Activated CD4-positive, alpha-beta T cell treated with anti-CD3 and anti-CD28 coated beads, Interleukin-2, Interleukin-4, amounts not matched to agents 100 ng/mL and 50 ng/mL, durations not matched to agents 16 hours and 8 hours (primary cell): ENCODE measurements around the gene PPT1.
"Not testable (repeated sequence)": the region's sequence is repeated elsewhere in the genome, so short reads cannot be mapped to it uniquely, and the experiment has no call there.

ENCODE experiments used
- DNase-seq: peaks from one replicate; pipeline ENCODE4 v3.0.0-alpha.2; 2020; ENCODE audit warnings: low spot score

The PPT1 gene

DNA sequence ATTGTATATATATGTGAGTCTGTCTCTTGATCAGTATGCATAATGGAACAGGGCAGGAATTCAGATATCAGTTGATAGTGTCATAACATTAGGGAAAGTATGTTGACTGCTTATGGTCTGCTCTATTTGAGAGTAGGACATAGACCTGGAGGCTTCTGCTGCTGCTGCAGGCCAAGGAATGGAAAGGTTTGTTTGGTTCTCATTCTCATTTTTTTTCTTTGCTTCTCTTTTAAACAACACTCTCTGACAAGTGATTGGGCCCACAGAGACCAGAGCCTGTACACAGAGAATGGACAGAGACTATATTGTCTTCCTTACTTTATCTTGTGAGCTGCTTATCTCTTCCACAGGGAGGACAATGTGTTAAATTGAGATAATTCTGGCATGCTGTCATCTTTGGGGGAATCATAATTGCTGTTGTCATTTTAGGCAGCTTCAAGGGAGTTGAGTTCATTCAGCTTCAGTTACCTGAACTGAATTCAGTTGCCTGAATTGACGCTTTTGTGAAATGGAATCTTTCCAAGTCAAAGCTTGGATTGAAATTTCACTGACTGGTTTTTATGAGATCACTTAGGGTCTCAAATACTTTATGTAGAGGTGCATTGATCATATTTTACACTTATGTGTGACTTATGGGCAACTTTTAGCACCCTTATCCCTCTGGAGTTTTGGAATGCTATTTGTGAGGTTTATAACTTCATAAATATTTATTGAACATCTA, 39.6 kb downstream of the PPT1 start:
- no peak for DNase-seq

DNA sequence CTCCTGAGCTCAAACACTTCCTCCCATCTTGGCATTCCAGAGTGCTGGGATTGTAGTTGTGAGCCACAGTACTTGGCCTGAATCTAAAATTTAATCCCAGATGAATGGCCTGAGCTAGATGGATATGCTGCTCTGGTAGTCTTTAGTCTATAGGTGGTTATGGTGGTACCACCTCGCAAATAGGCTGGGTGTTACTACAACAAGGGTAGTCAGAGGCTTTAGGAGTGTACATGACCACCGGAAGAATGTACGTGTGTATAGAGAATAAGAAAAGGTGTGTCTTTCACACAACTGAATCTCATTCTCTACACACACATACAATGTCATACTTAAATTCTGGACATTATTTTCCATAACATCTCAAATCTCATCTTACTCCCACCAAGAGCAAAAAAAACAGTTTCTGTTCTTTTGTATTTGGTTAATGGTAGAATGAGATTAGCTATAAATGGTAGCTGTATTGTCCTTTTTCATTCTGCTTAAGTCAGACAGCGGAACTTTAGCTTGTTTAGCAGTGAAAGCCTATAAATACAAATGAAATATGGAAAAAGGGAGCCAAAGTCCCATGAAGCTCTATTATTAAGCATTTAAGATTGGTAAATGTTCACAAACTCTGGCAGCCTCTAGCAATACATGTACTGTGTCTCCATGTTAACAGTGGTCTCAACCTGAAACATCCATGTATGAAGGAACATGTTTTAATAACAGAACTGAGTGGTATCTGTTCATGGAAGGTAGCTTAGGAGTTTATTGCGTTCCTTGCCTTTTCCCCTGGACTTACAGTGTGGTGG, 40.3 kb downstream of the PPT1 start:
- no peak for DNase-seq

DNA sequence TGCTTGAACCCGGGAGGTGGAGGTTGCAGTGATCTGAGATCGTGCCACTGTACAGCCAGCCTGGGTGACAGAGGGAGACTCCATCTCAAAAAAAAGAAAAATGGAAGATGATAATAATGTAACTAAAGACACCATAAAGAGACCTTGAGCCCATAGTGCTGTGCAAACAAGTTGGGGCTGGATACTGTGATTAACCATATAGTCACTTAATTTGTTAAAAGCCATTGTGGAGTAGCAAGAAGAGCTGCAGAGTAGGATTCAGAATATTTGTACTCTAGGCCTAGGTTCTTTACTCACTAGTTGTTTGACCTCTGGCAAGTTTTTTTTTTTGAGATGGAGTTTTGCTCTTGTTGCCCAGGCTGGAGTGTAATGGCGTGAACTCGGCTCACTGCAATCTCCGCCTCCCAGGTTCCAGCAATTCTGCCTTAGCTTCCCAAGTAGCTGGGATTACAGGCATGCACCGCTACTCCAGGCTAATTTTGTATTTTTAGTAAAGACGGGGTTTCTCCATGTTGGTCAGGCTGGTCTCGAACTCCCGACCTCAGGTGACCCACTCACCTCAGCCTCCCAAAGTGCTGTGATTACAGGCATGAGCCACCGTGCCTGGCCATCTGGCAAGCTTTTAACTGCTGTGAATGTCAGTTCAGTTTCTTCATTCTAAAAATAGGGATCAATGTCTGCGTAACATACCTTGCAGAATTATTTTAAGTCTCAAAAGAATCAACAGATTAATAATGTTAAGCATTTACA, 43.7 kb downstream of the PPT1 start:
- no peak for DNase-seq

DNA sequence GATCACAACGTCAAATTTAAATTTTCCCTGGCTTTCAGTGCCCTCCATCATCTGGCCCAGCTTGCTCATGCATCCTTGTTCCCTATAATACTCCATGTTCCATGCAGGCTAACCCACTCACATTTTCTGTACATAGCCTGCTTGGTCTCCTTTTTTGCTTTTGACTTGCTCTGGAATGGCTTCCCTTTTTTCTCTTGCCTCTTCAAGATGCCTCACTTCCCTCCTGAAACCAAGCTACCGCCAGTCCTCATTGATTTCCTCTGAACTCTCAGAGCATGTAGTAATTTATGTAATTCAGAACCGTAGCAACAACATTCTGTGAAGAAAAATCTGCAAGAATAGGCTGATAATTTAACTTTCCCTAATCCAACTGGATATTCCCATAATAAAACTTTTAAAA, 46.2 kb downstream of the PPT1 start:
- no peak for DNase-seq

DNA sequence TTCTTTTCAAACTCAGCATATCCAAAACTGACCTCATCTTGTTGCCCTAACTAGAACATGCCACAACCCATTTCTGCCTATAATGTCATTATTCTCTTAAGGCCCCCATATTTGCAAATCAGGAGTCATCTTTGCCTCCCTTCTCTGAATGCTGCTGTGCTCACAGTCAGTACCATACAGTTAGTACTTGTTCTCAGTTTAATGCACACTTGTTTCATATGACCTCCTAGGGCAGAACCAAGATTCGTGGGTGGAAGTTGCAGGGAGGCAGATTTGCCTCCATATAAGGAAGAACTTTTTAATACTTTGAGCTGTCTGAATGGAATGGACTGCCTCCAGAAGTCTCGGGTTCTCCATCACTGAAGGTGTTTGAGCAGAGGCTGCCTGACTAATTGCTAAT, 47.3 kb downstream of the PPT1 start:
- no peak for DNase-seq

DNA sequence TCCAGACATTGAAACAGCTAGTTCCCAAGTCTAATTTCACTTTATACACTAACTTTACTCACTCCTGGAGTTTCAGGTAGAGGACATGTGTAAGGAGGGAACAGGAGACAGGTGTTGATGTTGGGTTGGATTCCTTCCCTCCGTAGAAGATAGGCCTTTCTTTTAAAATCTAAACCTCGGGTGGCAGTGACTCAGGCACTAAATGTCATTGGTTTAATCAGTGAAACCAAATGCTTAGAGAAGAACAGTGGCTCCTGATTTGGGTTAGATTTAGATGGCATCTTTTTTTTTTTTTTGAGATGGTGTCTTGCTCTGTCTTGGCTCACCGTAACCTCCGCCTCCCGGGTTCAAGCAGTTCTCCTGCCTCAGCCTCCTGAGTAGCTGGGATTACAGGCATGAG, 49.3 kb downstream of the PPT1 start:
- DNase-seq, result no peak

DNA sequence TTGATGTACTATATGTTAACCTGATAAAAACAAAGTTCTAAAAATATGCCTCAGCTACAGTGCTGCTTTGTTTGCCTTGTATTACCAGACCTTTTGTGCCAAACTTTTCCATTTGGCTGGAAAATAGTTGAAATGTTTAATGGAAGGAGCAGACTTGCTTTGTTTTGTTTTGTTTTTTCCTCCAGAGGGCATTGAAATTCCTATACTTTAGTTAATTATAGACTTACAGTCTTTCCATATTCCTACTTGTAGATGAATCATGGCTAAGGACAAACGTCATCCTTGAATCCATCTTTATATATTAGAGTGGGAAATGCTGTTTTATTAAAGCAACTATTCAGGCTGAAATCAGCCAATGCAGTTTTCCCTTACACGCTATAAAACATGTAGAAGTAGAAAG, 49.8 kb downstream of the PPT1 start:
- DNase-seq, result no peak

DNA sequence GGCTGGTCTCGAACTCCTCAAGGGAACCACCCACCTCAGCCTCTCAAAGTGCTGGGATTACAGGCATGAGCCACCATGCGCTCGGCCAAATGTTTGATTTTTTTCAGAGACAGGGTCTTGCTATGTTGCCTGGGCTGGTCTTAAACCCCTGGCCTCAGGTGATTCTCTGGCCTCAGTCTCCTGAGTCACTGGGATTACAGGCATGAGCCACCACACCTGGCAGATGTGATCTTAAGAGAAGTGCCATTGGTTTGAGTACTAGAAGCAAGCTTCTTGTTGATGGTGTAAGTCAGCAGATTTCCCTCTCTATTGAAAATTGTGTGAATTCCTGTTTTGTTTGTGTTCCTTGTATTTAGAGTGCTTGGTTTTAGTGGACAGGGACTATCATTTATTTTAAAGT, 51.3 kb downstream of the PPT1 start:
- DNase-seq, result no peak

DNA sequence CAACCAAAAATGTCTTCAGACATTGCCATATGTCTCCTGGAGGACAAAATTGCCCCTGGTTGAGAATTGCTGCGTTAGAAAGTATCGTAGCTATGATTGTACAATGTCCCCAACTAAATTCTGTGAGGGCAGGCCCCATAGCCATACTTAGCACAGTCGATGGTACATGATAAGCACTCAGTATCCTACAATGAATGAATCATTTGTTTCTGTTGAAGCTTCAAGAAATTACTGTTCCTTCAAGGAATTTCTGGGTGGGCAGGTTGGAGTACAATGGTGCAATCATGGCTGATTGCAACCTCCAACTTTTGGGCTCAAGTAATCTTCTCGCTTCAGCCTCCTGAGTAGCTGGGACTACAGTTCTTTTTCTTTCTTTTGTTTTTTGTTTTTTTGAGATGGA, 51.9 kb downstream of the PPT1 start:
- no peak for DNase-seq

DNA sequence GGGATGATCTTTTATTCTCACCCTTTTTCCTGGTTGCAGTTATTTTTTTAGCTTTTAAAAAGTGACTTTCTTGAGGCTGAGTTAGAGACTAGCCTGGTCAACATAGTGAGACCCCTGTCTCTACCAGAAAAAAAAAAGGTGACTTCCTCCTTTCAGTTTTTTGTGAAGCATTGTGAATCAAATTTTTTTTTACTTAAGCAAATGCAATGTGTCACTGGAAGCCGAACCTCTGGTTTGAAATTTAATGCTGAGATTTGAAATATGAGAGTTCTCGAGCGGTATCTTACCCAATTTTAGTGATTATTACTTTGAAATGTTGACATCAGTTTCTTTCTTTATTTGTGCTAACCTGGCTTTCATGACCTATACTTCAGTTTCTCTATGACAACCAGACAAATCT, 52.9 kb downstream of the PPT1 start:
- DNase-seq, result no peak

DNA sequence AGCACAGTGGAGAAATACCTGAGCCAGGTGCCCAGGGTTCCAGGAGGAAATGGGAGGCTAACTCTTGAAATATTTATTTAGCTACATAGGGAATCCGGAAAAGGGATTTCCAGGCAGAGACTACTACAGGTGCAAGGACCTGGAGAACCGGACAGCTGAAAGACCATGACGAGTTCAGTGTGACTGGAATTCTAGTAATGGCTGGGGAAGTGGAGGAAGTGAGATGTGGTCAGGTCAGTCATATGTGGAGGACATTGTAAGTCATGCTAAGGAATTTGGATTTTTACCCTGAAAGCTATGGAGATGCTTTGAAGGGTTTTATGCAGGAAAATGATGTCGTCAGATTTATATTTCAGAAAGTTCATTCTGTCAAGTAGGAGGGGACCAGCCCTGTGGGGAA, 54.7 kb downstream of the PPT1 start:
- DNase-seq, result no peak

DNA sequence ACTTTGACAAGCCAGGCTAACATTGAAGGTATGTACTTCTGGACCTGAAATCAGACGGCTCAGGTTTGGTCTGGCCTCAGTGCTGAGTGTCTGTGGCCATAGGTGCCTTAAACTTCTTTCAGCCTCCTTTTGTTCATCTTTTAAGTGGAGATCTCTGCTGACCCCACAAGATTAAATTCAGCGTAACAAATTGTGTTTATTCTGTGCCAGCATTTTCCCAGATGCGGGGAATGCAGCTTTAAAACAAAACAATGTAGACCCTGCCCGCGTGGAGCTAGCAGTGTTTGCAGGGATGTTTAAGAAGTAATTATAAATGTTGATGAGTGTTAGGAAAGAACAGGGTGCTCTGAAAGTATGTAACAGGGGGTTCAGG, 55.6 kb downstream of the PPT1 start:
- DNase-seq, result no peak

DNA sequence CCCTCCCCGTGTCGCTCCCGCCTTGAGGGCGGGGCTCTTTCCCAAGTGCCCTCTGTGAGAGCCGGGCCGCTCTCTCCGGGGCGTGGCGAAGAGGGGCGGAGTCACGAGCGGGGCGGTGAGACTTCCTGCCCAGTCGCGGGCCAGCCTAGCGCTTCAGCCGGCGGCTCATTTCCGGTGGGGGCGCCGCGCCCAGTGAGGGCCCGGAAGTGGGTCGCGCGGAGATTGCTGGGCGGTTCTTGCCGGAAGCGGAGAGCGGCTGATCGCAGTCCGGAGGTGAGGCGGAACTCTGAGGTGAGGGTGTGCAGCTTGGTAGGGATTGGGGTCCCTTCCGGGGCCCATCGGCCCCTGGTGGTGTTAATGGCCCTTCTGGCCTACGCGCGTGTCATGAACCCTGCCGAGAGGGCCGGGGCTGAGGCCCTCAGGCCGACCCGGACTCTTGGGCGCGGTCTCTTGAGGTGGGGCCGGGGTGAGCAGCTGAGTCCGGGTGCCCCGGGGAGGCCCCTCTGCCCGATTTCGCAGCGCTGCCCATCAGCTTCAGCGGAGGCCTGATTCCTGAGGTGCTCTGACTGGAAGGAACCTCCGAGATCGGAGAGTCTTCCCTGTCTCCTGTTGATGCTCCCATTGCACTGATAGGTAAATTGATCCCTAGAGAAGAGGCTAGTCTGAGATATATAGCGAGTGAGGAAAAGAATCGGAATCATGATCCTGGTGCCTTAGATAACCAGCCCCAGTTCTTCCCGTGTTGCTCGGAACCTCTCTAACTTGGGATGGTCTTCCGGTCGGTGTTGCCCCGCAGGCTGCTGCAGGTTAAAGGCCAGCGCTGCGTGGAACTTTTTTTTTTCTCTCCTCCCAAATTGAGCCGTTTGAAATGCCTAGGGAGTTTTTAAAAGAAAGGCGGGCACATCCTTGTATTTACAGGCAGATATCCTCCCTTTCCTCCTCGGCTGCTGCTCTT, 56.3 kb downstream of the PPT1 start, which contains the start of gene CAP1:
CAP1 (plus strand) TSS at position 219 of the 955 bp plus-strand sequence. CDS start 18,618 bp downstream, outside the sequence.
- DNase-seq, result peak; percentile 100

DNA sequence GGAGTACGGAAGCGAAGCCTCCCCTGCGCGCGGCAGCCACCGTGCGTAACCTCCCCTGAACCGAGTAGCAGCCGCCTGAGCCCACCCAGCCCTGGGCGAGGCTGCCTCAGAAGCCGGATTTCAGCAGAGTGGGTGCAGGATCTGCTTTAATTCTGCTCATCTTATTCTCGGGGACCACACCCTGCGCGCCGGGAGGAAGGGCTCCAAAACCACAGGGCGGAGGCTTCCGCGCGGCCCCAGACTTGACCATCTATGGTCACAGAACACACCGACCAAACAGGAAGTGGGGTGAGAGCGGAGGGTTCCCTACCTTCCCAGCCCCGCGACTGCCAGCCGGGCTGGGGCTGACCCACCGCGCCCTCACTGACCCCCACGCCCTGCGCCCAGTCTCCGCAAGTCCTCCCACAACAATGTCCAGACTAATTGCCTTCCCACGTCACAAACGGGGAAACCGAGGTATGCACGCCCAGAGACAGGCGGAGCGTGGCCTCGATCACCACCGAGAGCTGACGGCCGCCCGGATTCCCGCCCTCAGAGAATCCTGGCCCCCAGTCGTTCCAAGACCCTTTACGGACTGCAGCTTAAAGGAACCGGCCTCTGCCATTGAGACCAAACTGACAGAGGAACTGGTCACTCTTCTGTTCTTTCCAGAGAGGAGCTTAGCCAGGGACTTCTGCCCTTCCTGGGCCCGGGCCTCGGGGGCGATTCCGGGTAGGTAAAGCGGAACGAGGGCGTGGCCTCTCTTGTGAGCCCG, 57.1 kb downstream of the PPT1 start:
- DNase-seq, result peak; percentile 91

DNA sequence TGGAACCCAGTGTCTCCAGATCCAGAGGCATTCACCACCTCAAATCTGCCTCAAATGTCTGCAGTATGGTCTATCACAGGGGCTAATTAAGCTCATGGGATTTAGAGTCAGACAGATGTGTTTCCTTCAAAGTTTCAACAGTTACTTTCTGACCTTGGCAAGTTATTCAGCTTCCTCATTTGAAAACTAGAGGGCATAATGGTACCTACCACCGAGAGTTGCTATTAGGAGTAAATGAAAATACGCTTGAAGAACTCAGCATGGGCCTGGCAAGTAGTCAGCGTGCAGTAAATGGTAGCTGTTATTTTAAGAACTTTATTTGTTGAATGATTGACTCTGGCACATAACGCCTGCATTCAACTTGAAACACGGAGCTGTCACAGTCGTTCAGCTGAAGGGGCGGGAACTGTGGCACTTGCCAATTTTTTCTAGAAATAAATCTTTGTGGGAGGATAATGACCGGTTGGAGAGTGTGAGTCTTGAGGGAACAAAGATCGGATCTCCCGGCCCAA, 57.8 kb downstream of the PPT1 start:
- DNase-seq, result no peak

DNA sequence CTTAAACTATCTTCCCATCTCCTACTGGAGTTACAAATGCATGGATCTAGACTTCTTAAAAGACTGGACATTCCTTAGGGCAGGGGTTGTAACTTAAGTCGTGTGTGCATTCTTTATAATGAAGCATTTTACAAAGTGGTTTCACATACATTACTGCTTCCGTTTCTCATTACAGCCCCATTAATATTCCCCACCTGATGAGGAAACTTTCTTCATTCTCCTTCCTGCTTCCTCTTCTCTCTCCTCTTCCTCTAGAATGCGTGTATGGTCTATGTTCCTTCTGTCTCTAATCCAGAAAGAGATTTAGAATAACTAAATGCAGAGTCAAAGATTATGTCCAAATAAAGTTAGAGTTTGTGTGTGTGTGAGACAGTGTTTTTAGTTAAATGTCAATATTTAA, 58.4 kb downstream of the PPT1 start:
- DNase-seq, result no peak

DNA sequence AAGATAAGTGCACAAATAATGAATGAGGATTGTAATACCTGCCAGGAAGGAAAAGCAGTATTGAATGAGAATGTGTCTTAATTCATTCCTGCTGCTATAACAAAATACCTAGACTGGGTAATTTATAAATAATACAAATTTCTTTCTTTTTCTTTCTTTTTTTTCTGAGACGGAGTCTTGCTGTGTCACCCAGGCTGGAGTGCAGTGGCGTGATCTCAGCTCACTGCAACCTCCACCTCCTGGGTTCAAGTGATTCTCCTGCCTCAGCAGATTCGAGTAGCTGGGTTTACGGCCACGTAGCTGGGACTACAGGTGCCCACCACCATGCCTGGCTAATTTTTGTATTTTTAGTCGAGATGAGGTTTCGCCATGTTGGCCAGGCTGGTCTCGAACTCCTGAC, 59.8 kb downstream of the PPT1 start:
- DNase-seq, result not testable (repeated sequence)

DNA sequence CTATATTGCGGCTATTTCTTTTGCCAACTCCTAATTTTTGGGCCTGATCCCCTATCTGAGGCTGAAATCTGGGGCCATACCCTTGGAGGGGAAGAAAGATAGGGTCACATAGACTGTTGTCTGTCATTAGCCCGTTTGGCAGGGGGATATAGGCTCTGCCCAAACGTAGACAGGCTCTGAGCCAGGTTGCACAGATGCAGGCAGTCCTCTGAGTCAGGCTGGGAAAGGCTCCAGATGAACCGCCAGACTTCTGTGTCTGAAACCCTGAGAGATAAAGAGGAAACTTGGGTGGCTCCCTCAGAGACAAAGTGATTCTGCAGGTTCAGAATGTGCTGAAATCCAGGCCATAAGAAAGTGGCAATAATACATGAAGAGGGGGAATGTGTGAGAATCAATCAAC, 60.5 kb downstream of the PPT1 start:
- DNase-seq, result no peak

DNA sequence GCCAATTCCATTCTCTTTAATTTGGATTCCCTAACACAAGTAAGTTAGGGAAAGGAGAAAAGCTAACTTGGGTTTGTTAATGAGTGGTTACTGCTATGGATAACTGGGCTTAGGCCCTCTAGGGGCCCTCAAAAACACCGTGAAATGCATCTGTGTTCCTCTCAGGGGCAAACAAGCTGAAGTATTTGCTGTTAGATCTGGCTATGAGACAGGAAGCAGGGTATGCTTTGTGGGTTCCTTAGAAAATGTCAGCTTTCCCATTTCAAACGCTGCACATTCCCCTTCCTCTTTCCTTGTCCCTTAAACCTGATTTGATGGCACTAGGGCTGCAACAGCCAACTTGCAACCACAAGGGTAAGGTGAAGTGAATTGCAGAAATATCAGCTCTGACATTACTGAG, 62.2 kb downstream of the PPT1 start:
- DNase-seq, result no peak

DNA sequence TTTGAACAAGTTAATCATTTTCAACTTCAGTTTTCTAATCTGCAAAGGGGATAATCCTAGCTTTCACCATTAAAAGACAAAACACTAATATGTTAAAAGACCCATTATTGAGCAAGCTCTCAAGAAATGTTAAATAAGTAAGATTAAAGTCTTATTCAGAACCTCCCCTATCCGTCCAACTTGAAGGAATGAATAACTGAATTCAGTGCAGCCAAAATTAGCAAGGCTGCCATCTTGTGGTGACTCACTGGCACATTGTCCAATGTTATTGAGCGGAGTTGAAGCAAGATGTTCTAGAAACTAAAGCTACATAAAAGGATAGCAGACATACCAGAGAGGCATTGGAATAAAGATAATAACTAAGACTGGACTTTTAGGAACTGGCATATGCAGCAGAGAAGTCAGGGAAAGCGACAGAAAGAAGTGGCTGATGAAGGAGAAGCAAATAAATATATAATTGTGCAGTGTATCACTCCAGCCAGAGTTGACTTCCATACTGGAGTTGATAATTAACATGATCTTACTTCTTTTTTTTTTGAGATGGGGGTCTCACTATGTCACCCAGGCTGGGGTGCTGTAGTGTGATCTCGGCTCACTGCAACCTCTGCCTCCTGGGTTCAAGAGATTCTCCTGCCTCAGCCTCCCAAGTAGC, 64.7 kb downstream of the PPT1 start:
- peak; percentile 64 for DNase-seq
